ENCODE data around the gene DEAF1.
A peak's percentile ranks its signal among the peaks of the same experiment; 100 is the strongest.
"Not testable (repeated sequence)": the region's sequence is repeated elsewhere in the genome, so short reads cannot be mapped to it uniquely, and the experiment has no call there.

DEAF1 gene

GRCh38 chr11:701741-702461 lies 6.9 kb upstream of the DEAF1 start:
- DNase-seq (ENCODE audit: low spot score), result no peak

DNA sequence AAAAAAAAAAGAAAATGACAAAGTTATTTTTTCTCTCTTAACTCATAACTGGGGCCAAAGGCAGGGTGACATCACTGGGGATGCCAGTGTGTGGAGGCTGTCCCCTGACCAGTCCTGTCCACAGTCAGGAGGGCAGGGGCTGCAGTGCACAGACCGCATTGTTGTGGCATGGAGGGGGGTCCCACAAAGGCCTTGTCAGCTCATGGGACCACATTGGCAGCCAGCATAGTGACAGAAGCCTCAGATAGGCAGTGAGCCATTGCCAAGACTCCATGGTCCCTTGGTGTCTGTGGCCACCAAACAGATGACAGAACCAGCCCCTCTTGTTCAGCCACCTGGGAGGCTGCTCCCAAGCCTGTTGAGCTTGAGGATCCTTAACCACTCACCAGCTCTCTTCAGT lies 4.7 kb upstream of the DEAF1 start:
- DNase-seq (ENCODE audit: low spot score), result no peak

- DNase-seq (ENCODE audit: low spot score), result no peak
Measured at GRCh38 chr11:699116-699508, 4.1 kb upstream of the DEAF1 start.

DNA sequence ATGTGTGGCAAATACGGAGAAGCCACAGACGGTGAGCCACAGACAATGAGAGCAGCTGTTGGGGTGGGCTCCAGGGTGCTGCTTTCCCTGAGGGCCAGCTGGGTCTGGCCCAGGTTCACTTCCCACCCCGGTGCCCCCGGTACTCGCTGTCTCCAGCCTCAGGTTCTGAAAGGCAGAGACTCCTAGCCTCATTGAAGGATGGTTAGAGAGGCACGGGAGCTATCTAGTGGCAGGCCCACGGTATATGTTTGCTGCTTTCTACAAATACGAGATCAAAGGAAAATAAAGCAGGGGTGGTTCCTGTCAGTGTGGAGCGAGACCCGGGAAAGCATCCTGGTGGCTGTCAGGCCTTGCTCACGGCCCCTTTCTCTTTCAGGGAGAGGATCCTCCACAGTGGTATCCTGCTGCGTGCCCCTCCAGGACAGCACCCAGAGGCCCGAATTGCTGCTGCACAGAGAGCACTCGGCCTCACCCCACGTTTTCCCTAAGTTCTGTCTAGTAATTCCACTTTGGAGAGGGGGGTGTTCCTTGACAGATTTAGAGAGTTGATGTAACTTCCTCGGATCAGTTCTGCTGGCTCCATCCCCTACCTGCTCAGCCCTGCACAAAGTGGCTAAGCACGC lies 3.6 kb upstream of the DEAF1 start:
- DNase-seq (ENCODE audit: low spot score), result no peak

GRCh38 chr11:697811-698311 lies 2.8 kb upstream of the DEAF1 start:
- DNase-seq (ENCODE audit: low spot score), result no peak

- no peak for DNase-seq (ENCODE audit: low spot score)
Measured at GRCh38 chr11:696955-697491, 2.0 kb upstream of the DEAF1 start.

GRCh38 chr11:695538-696248 lies 671 bp upstream of the DEAF1 start, which contains the start of gene TMEM80:
TSS of gene TMEM80 (plus strand) at chr11:695816. CDS start at chr11:695828, 12 bp downstream.
- DNase-seq (ENCODE audit: low spot score), result peak; percentile 79

GRCh38 chr11:695288-695537 lies 191 bp upstream of the DEAF1 start:
- no peak for DNase-seq (ENCODE audit: low spot score)

DNA sequence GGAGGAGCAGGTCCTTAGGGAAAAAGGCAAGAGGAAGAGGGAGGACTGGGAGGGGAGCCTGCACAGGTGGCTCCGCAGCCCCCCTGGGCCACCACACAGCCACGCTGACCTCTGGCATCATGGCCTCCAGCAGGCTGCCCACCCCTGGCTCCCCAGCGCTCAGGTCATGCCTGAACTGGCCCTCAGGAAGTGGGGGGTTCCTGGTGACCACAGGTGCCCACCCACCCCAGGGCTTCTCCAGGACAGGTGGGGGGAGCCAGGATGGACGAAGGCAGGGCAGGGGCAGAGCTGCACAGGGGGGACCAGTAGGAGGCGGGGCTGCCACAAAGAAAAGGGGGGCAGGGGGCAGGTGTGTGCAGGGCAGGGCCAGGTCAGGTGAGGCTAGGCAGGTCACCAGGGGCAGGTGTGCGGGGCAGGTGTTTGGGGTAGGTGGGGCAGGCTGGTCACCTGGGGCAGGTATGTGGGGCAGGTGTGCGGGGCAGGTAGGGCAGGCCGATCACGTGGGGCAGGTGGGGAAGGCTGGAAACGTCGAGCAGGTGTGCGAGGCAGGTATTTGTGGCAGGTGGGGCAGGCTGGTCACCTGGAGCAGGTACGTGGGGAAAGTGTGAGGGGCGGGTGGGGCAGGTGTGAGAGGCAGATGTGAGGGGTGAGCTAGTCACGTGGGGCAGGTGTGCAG lies 997 bp downstream of the DEAF1 start:
- DNase-seq (ENCODE audit: low spot score), result no peak

GRCh38 chr11:693415-693831 lies 1.6 kb downstream of the DEAF1 start:
- DNase-seq (ENCODE audit: low spot score), result no peak

DNA sequence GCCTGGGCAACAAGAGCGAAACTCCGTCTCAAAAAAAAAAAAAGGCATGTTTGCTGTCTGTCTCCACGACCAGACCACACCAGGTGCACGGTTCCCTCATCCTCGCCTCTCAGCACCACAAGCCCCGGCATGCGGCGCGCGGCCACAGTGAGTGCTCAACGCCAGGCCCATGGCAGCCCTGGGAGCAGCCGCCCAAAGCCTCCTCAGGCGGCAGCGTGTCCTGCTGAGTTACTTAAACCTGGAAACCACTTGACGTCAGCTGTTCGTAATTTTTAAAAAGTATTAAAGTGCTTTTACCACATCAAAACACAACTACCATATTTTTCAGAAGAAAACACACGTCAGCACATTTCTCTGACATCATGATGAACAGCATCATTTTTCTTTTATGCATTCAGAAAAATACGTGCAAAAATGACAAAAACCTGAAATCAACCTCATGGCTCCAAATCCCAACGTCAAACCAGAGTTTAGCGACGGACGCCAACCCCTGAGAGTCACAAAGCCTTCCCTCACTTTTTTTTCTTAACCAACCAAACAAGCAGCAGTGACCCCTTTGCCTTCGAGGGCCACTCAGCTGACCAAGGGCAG lies 2.1 kb downstream of the DEAF1 start:
- no peak for DNase-seq (ENCODE audit: low spot score)

- no peak for DNase-seq (ENCODE audit: low spot score)
Measured at GRCh38 chr11:691710-692590, 3.1 kb downstream of the DEAF1 start.

DNA sequence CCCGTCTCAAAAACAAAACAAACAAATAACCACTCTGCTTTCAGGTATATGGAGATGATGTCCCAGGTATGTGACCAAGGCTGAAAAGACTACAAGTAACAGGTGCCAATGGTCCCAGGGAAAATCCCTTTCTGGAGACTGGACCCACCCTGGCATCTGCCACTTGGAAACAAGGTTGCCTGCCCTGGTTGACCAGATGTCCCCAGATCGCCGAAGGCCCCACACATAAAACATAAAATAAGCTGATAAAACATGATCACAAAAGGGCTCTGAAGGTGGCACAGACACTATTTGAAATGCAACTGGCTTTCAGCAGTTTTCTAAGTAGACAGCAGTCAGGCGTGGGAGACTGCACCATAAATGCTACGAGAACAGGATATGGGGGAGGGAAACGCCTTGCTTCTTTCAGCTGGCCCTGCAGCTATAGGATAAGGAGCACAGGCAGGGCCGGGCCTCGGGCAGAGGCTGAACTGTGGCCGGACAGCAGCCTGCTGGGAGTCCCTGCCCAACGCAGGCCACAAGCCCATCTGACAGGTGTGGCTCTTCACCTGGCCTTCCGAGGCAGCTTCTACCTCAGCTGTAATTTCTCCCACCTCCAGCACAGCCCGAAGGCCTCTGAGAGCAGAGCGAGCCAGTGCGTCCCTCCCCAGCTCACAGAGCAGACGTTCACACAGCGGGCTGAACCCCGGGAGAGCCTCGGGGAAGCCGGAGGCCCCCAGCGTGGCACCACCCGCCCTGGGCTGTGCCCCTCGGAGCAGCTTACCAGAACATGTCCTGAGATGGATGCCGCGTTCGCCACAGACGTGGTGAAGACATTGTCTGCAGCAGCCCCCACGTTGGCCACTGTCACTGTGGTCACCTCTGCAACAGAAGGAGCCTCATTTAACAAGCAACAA lies 4.0 kb downstream of the DEAF1 start:
- no peak for DNase-seq (ENCODE audit: low spot score)

DNA sequence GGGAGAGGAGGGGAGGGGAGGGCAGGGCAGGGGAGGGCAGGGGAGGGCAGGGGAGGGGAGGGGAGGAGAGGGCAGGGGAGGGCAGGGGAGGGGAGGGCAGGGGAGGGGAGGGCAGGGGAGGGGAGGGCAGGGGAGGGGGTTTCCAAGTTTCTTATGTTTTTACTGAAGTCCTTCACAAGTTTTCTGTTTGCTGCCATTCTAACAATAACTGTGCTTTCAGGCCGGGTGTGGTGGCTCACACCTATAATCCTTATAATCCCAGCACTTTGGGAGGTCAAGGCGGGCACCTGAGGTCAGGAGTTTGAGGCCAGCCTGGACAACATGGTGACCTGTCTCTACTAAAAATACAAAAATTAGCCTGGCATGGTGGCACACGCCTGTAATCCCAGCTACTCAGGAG lies 4.8 kb downstream of the DEAF1 start:
- not testable (repeated sequence) for DNase-seq (ENCODE audit: low spot score)

DNA sequence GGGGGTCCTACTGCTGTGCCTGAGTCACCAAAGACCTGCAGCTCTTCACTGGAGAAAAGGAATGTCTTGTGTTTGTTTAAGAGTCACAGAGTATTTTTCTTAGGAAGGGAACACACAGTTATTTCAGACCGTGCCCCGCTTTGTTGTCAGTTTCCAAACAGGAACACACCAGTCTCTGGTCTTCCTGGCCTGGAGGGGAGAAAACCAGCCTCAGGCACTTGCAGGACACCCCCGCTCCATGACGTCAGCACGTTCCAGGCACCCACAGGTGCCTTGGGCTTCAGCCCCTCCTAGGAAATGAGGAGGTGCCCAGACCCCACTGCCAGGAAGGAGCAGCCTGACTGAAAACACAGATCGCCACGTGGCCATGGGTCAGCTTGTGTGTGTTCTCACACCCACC lies 5.4 kb downstream of the DEAF1 start:
- DNase-seq (ENCODE audit: low spot score), result no peak

GRCh38 chr11:688681-689080 lies 6.3 kb downstream of the DEAF1 start:
- DNase-seq (ENCODE audit: low spot score), result no peak

- DNase-seq (ENCODE audit: low spot score), result no peak
Measured at GRCh38 chr11:687751-688150, 7.3 kb downstream of the DEAF1 start.

- DNase-seq (ENCODE audit: low spot score), result no peak
Measured at GRCh38 chr11:686451-687243, 8.4 kb downstream of the DEAF1 start.

DNA sequence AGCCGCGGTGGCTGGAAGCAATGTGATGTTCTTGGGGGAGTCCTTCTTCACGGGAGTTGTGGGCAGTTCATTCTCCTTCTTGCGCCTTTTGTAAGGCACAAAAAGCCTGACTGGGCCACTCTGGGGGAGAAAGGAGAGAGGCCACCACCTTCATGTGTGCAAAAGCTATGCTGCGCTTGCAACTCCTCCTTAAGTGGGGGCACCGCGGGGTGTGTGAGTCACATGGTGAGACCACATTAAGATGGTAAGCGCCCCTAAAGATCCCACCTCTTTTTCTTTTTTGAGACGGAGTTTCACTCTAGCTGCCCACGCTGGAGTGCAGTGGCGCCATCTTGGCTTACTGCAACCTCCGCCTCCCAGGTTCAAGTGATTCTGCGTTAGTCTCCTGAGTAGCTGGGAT lies 14.1 kb downstream of the DEAF1 start:
- no peak for DNase-seq (ENCODE audit: low spot score)

Data from germinal center (tissue), 1 donor.